ENCODE data around the gene SRMS. TPM values are rescaled to one million over a fixed set of nuclear protein-coding genes. Genes with fewer than 3 reads are reported as not detected.

Gene SRMS
- total and polyA plus RNA-seq, 4 donors, result not detected

DNA sequence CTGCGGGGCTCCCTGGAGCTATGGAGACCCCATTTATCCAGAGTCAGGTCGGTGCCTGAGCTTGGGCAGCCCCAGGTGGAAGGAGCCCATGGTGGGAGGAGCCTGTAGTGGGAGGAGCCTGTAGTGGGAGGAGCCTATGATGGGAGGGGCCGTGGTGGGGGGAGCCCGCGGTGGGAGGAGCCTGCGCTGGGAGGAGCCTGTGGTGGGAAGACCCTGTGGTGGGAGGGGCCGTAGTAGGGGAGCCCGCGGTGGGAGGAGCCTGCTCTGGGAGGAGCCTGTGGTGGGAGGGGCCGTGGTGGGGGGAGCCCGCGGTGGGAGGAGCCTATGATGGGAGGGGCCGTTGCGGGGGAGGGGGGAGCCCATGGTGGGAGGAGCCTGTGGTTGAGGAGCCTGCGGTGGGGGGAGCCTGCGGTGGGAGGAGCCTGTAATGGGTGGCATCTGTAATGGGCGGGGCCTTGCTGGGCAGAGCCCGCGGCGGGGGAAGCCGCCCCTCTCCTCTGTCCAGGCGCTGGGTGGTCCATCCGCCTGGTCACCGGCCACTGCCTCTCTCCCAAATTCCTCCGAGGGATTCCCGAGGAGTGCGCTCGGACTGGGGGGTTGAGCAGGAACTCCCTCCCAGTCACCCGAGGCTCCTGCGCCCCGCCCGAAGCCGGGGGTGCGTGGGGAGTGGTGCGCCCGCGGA is 5.8 kb upstream of the SRMS start:
- peaks cover 0 to 1% (median 0%) of the 10 kb centered on the region in 4 donors for H3K9me3 ChIP-seq (ENCODE audit: control insufficient read depth in 4 of 4, low read length in 3 of 4)
- no peak overlapping the region for H3K27ac ChIP-seq (ENCODE audit: low read depth in 1 of 2, low read length in 2 of 2)
- peaks cover 0 to 2% (median 0%) of the 10 kb centered on the region in 4 donors for H3K4me1 ChIP-seq (ENCODE audit: control insufficient read depth in 4 of 4, insufficient read depth in 4 of 4, low read length in 3 of 4)
- peaks cover 0 to 2% (median 0%) of the 10 kb centered on the region in 4 donors for H3K27me3 ChIP-seq (ENCODE audit: control insufficient read depth in 4 of 4, insufficient read depth in 4 of 4, low read length in 3 of 4)
- WGBS, result 6% methylated on average over 37 of the region's 37 CpGs
- H3K4me3 ChIP-seq (ENCODE audit: low read depth in 1 of 3, low read length in 3 of 3), result peak overlapping the region in 1 of 3 donors; percentile 47
- TF ChIP-seq GABPA (IDR thresholded peaks at IDR 0.05 in 1 of 2, conservative IDR thresholded peaks at IDR 0.05 in 1 of 2), result no peak
- peak; percentile 20 for TF ChIP-seq SP1 (IDR thresholded peaks at IDR 0.05)
- no peak overlapping the region for H3K9ac ChIP-seq (ENCODE audit: low read depth in 1 of 2, low read length in 2 of 2)
- H3K36me3 ChIP-seq (ENCODE audit: control insufficient read depth in 4 of 4, insufficient read depth in 3 of 4, low read depth in 1 of 4, low read length in 3 of 4), result no peaks in the 10 kb centered on the region
- DNase-seq (ENCODE audit: low spot score), result peak; percentile 58

DNA sequence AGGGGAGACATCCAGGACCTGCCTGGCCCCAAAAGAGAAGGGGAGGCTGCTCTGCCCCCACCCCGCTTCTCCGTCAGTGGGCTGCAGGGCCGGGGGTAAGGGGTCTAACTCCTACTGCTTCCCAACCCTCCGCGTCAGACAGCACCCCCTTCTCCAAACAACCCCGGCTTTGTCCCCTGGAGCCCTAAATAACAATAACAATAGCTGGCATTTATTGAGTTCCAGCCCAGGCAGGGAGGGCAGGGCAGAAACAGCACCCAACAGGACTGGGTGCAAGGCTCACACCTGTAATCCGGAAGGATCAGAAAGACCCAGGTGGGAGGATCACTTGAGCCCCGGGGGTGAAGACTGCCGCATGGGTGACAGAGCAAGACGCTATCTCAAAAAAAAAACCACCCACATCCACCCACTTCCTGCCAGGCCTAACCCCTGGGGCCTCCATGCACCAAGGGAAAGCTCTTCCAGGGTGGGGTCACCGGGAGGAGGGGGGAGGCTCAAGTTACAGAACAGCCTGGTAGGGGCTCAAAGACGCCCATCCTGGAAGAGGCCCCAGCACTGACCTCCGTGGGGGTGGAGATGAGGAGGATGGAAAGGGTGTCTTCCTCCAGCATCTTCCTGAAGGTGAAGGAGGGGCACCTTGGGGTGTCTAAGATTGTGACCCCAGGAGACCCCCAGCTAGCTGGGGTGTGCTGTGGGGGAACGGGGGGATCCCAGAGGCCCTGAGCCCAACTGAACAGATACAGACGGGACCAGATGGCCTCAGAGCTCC is 5.1 kb upstream of the SRMS start:
- H3K4me1 ChIP-seq (ENCODE audit: control insufficient read depth in 4 of 4, insufficient read depth in 4 of 4, low read length in 3 of 4), result peaks cover 0 to 2% (median 0%) of the 10 kb centered on the region in 4 donors
- H3K27ac ChIP-seq (ENCODE audit: low read depth in 1 of 2, low read length in 2 of 2), result no peak overlapping the region
- 52% methylated on average over 15 of the region's 15 CpGs for WGBS
- no peak overlapping the region for H3K4me3 ChIP-seq (ENCODE audit: low read depth in 1 of 3, low read length in 3 of 3)
- no peak for DNase-seq (ENCODE audit: low spot score)
- H3K9me3 ChIP-seq (ENCODE audit: control insufficient read depth in 4 of 4, low read length in 3 of 4), result peaks cover 0 to 1% (median 0%) of the 10 kb centered on the region in 4 donors
- no peak for TF ChIP-seq HNF4A (conservative IDR thresholded peaks at IDR 0.05)
- TF ChIP-seq RAD21 (IDR thresholded peaks at IDR 0.05), result no peak
- TF ChIP-seq, protein P1, sequence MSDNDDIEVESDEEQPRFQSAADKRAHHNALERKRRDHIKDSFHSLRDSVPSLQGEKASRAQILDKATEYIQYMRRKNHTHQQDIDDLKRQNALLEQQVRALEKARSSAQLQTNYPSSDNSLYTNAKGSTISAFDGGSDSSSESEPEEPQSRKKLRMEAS (IDR thresholded peaks at IDR 0.05), result no peak
- no peak for TF ChIP-seq TAF1 (conservative IDR thresholded peaks at IDR 0.05)
- TF ChIP-seq, protein P2, sequence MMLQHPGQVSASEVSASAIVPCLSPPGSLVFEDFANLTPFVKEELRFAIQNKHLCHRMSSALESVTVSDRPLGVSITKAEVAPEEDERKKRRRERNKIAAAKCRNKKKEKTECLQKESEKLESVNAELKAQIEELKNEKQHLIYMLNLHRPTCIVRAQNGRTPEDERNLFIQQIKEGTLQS (IDR thresholded peaks at IDR 0.05), result no peak
- no peak for TF ChIP-seq GABPA (IDR thresholded peaks at IDR 0.05 in 1 of 2, conservative IDR thresholded peaks at IDR 0.05 in 1 of 2)
- no peak for TF ChIP-seq NR2F2 (IDR thresholded peaks at IDR 0.05)
- TF ChIP-seq SP1 (IDR thresholded peaks at IDR 0.05), result no peak
- no peak for TF ChIP-seq EGR1 (IDR thresholded peaks at IDR 0.05; ENCODE audit: low read depth in 2 of 2)
- no peak for TF ChIP-seq HNF4G (IDR thresholded peaks at IDR 0.05)
- TF ChIP-seq, protein P3, sequence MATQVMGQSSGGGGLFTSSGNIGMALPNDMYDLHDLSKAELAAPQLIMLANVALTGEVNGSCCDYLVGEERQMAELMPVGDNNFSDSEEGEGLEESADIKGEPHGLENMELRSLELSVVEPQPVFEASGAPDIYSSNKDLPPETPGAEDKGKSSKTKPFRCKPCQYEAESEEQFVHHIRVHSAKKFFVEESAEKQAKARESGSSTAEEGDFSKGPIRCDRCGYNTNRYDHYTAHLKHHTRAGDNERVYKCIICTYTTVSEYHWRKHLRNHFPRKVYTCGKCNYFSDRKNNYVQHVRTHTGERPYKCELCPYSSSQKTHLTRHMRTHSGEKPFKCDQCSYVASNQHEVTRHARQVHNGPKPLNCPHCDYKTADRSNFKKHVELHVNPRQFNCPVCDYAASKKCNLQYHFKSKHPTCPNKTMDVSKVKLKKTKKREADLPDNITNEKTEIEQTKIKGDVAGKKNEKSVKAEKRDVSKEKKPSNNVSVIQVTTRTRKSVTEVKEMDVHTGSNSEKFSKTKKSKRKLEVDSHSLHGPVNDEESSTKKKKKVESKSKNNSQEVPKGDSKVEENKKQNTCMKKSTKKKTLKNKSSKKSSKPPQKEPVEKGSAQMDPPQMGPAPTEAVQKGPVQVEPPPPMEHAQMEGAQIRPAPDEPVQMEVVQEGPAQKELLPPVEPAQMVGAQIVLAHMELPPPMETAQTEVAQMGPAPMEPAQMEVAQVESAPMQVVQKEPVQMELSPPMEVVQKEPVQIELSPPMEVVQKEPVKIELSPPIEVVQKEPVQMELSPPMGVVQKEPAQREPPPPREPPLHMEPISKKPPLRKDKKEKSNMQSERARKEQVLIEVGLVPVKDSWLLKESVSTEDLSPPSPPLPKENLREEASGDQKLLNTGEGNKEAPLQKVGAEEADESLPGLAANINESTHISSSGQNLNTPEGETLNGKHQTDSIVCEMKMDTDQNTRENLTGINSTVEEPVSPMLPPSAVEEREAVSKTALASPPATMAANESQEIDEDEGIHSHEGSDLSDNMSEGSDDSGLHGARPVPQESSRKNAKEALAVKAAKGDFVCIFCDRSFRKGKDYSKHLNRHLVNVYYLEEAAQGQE (IDR thresholded peaks at IDR 0.05), result no peak
- TF ChIP-seq JUND (IDR thresholded peaks at IDR 0.05), result no peak
- no peak for TF ChIP-seq YY1 (IDR thresholded peaks at IDR 0.05)
- H3K36me3 ChIP-seq (ENCODE audit: control insufficient read depth in 4 of 4, insufficient read depth in 3 of 4, low read depth in 1 of 4, low read length in 3 of 4), result no peaks in the 10 kb centered on the region
- no peak overlapping the region for H3K9ac ChIP-seq (ENCODE audit: low read depth in 1 of 2, low read length in 2 of 2)
- H3K27me3 ChIP-seq (ENCODE audit: control insufficient read depth in 4 of 4, insufficient read depth in 4 of 4, low read length in 3 of 4), result peaks cover 0 to 2% (median 0%) of the 10 kb centered on the region in 4 donors

Measured in liver (tissue), 9 donors.